Upper lobe of left lung (tissue), 4 donors: ENCODE results near the gene NAV2.

Experiments
- CTCF ChIP-seq, 6 experiments: fragments of 450-650 bp in 4 of 6; fragments of 200-600 bp in 2 of 6; sonication (generic) in 2 of 6; IDR thresholded peaks; one replicate each; pipeline ENCODE4 v1.5.1; 2016 to 2019; ENCODE audit warnings: antibody characterized with exemption in 6 of 6
- EP300 ChIP-seq, 4 donors: sonication (generic); formaldehyde crosslinking; IDR thresholded peaks; one replicate each; pipeline ENCODE4 v1.5.1; 2017; ENCODE audit warnings: antibody characterized with exemption in 4 of 4, control low read depth in 2 of 4
- POLR2A ChIP-seq, 4 donors: fragments of 450-650 bp; IDR thresholded peaks; one replicate each; pipeline ENCODE4 v1.5.1; 2016 to 2017; ENCODE audit warnings: antibody characterized with exemption in 4 of 4, mild to moderate bottlenecking in 2 of 4

- no peak for TF ChIP-seq CTCF (IDR thresholded peaks at IDR 0.05)
- TF ChIP-seq POLR2A (IDR thresholded peaks at IDR 0.05): no peak
- no peak for TF ChIP-seq EP300 (IDR thresholded peaks at IDR 0.05)
Observed at GRCh38 chr11:20129665-20130064, 417.0 kb downstream of the NAV2 start.
